Measurements from ENCODE around the gene NME4.
"Not testable (repeated sequence)": the region's sequence is repeated elsewhere in the genome, so short reads cannot be mapped to it uniquely, and the experiment has no call there.

NME4 gene

DNA sequence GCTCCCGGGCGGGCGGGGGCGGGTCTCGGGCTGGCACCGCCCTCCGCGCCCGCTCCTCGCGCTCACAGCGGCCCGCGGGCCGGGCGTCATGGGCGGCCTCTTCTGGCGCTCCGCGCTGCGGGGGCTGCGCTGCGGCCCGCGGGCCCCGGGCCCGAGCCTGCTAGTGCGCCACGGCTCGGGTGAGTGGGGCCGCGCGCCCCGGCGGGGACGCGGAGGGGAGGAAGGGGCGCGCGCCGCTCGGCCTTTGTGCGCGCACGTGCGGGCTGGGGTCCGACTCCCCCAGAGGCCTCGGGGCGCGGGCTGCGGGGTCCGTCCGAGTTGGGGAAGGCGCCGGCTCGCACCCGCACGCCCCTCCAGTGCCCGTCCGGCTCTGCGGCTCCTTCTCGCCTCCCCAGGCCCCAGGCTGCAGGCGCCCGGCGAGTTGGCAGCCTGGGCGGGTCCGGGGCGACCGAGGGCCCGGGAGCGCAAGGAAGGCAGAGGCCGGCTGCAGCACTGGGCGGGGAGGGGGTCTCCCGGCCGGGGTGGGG lies at the start of gene NME4:
NME4 (plus strand) TSS at position 65 of the 527 bp plus-strand sequence; CDS start at position 89, 24 bp downstream.
- Histone ChIP-seq H3K9ac (ENCODE audit: low read length) (peak within 1 kb of the TSS; percentile 85), H3K4me3 (ENCODE audit: low read length) (peak within 1 kb of the TSS; percentile 79), H3K36me3 (ENCODE audit: control insufficient read depth, insufficient read depth, low read length, severe bottlenecking) (peaks cover 15% of the 10 kb centered on the region), H3K27me3 (replicated peaks; ENCODE audit: control insufficient read depth, insufficient read depth, low read length) (no peaks in the 10 kb centered on the region), H3K4me1 (ENCODE audit: control insufficient read depth, insufficient read depth, low read length) (peaks cover 25% of the 10 kb centered on the region), H3K9me3 (ENCODE audit: control insufficient read depth, low read length) (no peaks in the 10 kb centered on the region)
- DNase-seq (ENCODE audit: low read depth), result peak; percentile 73

DNA sequence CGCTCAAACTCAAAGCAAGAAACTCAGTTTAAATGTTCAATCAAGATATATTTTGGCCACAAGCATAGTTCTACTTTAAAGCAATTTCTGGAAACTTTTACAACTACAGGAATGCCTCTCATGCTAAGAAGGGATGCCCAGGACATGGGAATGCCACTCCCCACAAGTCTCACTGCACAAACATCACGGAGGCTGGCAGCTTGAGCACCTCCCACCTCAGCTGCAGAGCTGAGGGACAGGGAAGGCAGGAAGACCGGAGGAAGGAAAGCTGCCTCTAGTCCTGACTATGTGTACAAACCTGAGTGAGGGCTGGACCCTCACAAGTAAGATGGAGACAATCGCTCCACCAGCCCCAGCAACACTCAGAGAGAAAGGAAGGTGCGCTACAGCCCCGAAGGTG lies 49.8 kb upstream of the NME4 start:
- Histone ChIP-seq H3K9ac (ENCODE audit: low read length) (no peak overlapping the region), H3K27me3 (replicated peaks; ENCODE audit: control insufficient read depth, insufficient read depth, low read length) (no peaks in the 10 kb centered on the region), H3K36me3 (ENCODE audit: control insufficient read depth, insufficient read depth, low read length, severe bottlenecking) (peaks cover 11% of the 10 kb centered on the region), H3K9me3 (ENCODE audit: control insufficient read depth, low read length) (no peaks in the 10 kb centered on the region), H3K4me1 (ENCODE audit: control insufficient read depth, insufficient read depth, low read length) (no peaks in the 10 kb centered on the region), H3K4me3 (ENCODE audit: low read length) (no peak overlapping the region)
- DNase-seq (ENCODE audit: low read depth), result no peak

GRCh38 chr16:348495-348894 lies 48.5 kb upstream of the NME4 start:
- not testable (repeated sequence) for H3K9me3 ChIP-seq (ENCODE audit: control insufficient read depth, low read length); H3K9ac ChIP-seq (ENCODE audit: low read length); DNase-seq (ENCODE audit: low read depth); H3K4me1 ChIP-seq (ENCODE audit: control insufficient read depth, insufficient read depth, low read length); H3K27me3 ChIP-seq (replicated peaks; ENCODE audit: control insufficient read depth, insufficient read depth, low read length); H3K4me3 ChIP-seq (ENCODE audit: low read length)
- H3K36me3 ChIP-seq (ENCODE audit: control insufficient read depth, insufficient read depth, low read length, severe bottlenecking), result peaks cover 11% of the 10 kb centered on the region

GRCh38 chr16:349211-349610 lies 47.8 kb upstream of the NME4 start:
- no peak overlapping the region for H3K4me3 ChIP-seq (ENCODE audit: low read length)
- H3K9me3 ChIP-seq (ENCODE audit: control insufficient read depth, low read length), result no peaks in the 10 kb centered on the region
- H3K4me1 ChIP-seq (ENCODE audit: control insufficient read depth, insufficient read depth, low read length), result no peaks in the 10 kb centered on the region
- DNase-seq (ENCODE audit: low read depth), result no peak
- H3K36me3 ChIP-seq (ENCODE audit: control insufficient read depth, insufficient read depth, low read length, severe bottlenecking), result peaks cover 11% of the 10 kb centered on the region
- no peak overlapping the region for H3K9ac ChIP-seq (ENCODE audit: low read length)
- H3K27me3 ChIP-seq (replicated peaks; ENCODE audit: control insufficient read depth, insufficient read depth, low read length), result no peaks in the 10 kb centered on the region

DNA sequence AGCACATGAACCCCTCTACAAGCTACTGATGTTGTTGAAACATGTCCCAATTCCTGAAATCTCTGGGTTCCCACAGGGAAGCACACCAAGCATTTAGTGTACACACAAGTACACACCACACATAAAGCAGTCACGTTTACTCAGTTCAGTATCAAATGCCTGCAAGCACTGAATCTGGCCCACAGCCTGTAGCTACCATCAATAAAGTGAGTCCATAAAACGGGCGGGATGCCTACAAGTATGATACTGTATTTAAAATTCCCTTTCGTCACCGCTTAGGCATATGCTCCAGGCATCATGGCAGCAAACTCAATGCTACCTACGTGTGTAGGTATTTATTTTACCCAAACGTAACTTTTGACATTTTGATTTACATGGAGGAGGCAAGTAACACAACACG lies 46.8 kb upstream of the NME4 start:
- Histone ChIP-seq H3K9me3 (ENCODE audit: control insufficient read depth, low read length) (no peaks in the 10 kb centered on the region), H3K9ac (ENCODE audit: low read length) (no peak overlapping the region), H3K4me3 (ENCODE audit: low read length) (no peak overlapping the region), H3K4me1 (ENCODE audit: control insufficient read depth, insufficient read depth, low read length) (no peaks in the 10 kb centered on the region), H3K36me3 (ENCODE audit: control insufficient read depth, insufficient read depth, low read length, severe bottlenecking) (peaks cover 11% of the 10 kb centered on the region), H3K27me3 (replicated peaks; ENCODE audit: control insufficient read depth, insufficient read depth, low read length) (no peaks in the 10 kb centered on the region)
- DNase-seq (ENCODE audit: low read depth), result no peak

GRCh38 chr16:351804-352520 lies 45.0 kb upstream of the NME4 start:
- Histone ChIP-seq H3K4me3 (ENCODE audit: low read length) (peak overlapping the region; percentile 84), H3K9ac (ENCODE audit: low read length) (peak overlapping the region; percentile 85), H3K9me3 (ENCODE audit: control insufficient read depth, low read length) (no peaks in the 10 kb centered on the region), H3K4me1 (ENCODE audit: control insufficient read depth, insufficient read depth, low read length) (no peaks in the 10 kb centered on the region), H3K27me3 (replicated peaks; ENCODE audit: control insufficient read depth, insufficient read depth, low read length) (no peaks in the 10 kb centered on the region), H3K36me3 (ENCODE audit: control insufficient read depth, insufficient read depth, low read length, severe bottlenecking) (no peaks in the 10 kb centered on the region)
- peak; percentile 64 for DNase-seq (ENCODE audit: low read depth)

GRCh38 chr16:352547-353403 lies 44.2 kb upstream of the NME4 start, which contains the start of gene AXIN1:
TSS of gene AXIN1 (minus strand) at chr16:352723. CDS start at chr16:347025, 5,698 bp downstream.
- Histone ChIP-seq H3K27me3 (replicated peaks; ENCODE audit: control insufficient read depth, insufficient read depth, low read length) (no peaks in the 10 kb centered on the region), H3K4me1 (ENCODE audit: control insufficient read depth, insufficient read depth, low read length) (no peaks in the 10 kb centered on the region), H3K9ac (ENCODE audit: low read length) (peak within 1 kb of the TSS; percentile 85), H3K36me3 (ENCODE audit: control insufficient read depth, insufficient read depth, low read length, severe bottlenecking) (no peaks in the 10 kb centered on the region), H3K9me3 (ENCODE audit: control insufficient read depth, low read length) (no peaks in the 10 kb centered on the region), H3K4me3 (ENCODE audit: low read length) (peak within 1 kb of the TSS; percentile 84)
- DNase-seq (ENCODE audit: low read depth), result peak; percentile 96

GRCh38 chr16:353404-354290 lies 43.4 kb upstream of the NME4 start:
- H3K4me3 ChIP-seq (ENCODE audit: low read length), result peak overlapping the region; percentile 60
- H3K9me3 ChIP-seq (ENCODE audit: control insufficient read depth, low read length), result no peaks in the 10 kb centered on the region

GRCh38 chr16:354291-354881 lies 42.6 kb upstream of the NME4 start:
- Histone ChIP-seq H3K27me3 (replicated peaks; ENCODE audit: control insufficient read depth, insufficient read depth, low read length) (no peaks in the 10 kb centered on the region), H3K36me3 (ENCODE audit: control insufficient read depth, insufficient read depth, low read length, severe bottlenecking) (no peaks in the 10 kb centered on the region), H3K9ac (ENCODE audit: low read length) (no peak overlapping the region), H3K9me3 (ENCODE audit: control insufficient read depth, low read length) (no peaks in the 10 kb centered on the region), H3K4me3 (ENCODE audit: low read length) (no peak overlapping the region), H3K4me1 (ENCODE audit: control insufficient read depth, insufficient read depth, low read length) (no peaks in the 10 kb centered on the region)
- DNase-seq (ENCODE audit: low read depth), result no peak

More at GRCh38 chr16:353404-354290, 43.4 kb upstream of the NME4 start:
- no peaks in the 10 kb centered on the region for H3K4me1 ChIP-seq (ENCODE audit: control insufficient read depth, insufficient read depth, low read length)
- H3K36me3 ChIP-seq (ENCODE audit: control insufficient read depth, insufficient read depth, low read length, severe bottlenecking), result no peaks in the 10 kb centered on the region
- H3K9ac ChIP-seq (ENCODE audit: low read length), result peak overlapping the region; percentile 4
- no peaks in the 10 kb centered on the region for H3K27me3 ChIP-seq (replicated peaks; ENCODE audit: control insufficient read depth, insufficient read depth, low read length)
- no peak for DNase-seq (ENCODE audit: low read depth)

GRCh38 chr16:354971-355461 lies 42.0 kb upstream of the NME4 start:
- Histone ChIP-seq H3K4me3 (ENCODE audit: low read length) (no peak overlapping the region), H3K9ac (ENCODE audit: low read length) (no peak overlapping the region), H3K9me3 (ENCODE audit: control insufficient read depth, low read length) (no peaks in the 10 kb centered on the region), H3K4me1 (ENCODE audit: control insufficient read depth, insufficient read depth, low read length) (no peaks in the 10 kb centered on the region), H3K36me3 (ENCODE audit: control insufficient read depth, insufficient read depth, low read length, severe bottlenecking) (no peaks in the 10 kb centered on the region), H3K27me3 (replicated peaks; ENCODE audit: control insufficient read depth, insufficient read depth, low read length) (no peaks in the 10 kb centered on the region)
- DNase-seq (ENCODE audit: low read depth), result no peak

All from adipocyte (in vitro differentiated cells).